ENCODE results near the gene CCDC171. TPM values are rescaled to one million over a fixed set of nuclear protein-coding genes. Genes with fewer than 3 reads are reported as not detected.

CCDC171 gene
- total RNA-seq, 2 experiments from 2014 or later, result 10.4 to 18.2 TPM

- Histone ChIP-seq H3K4me2 (ENCODE audit: low read length) (no peak overlapping the region), H3K79me2 (ENCODE audit: insufficient read depth, low read depth, low read length) (no peaks in the 10 kb centered on the region), H3K9me2 (ENCODE audit: insufficient read depth, low read length) (no peaks in the 10 kb centered on the region), H2AFZ (ENCODE audit: low read length) (no peak overlapping the region), H3K4me3 (ENCODE audit: low read depth, low read length, poor library complexity, severe bottlenecking) (no peak overlapping the region), H3K36me3 (ENCODE audit: insufficient read depth, low read length) (no peaks in the 10 kb centered on the region), H4K20me1 (ENCODE audit: insufficient read depth, low read length) (no peaks in the 10 kb centered on the region), H3K4me1 (ENCODE audit: insufficient read depth, low read length, poor library complexity, severe bottlenecking) (no peaks in the 10 kb centered on the region), H3K9me3 (ENCODE audit: low read length) (no peaks in the 10 kb centered on the region), H3K27ac (ENCODE audit: low read depth, low read length, poor library complexity, severe bottlenecking) (no peak overlapping the region)
- intact Hi-C loops (cut with micrococcal nuclease; ENCODE audit: unreplicated experiment), result no loop called here
- TF ChIP-seq CTCF (conservative IDR thresholded peaks at IDR 0.05; ENCODE audit: low read length), result no peak
- TF ChIP-seq EZH2phosphoT487 (IDR thresholded peaks at IDR 0.05; ENCODE audit: borderline replicate concordance, low read depth, low read length), result no peak
- no peak for DNase-seq (ENCODE audit: low spot score)
- POLR2A ChIA-PET, result no interaction called here
- CTCF ChIA-PET (ENCODE audit: unreplicated experiment), result no interaction called here
- BruUV-seq (replicated peaks), result no TSS peak
These were observed 216.7 kb downstream of the CCDC171 start for GRCh38 chr9:15769547-15769946.

- H2AFZ ChIP-seq (ENCODE audit: low read length), result no peak overlapping the region
- no peaks in the 10 kb centered on the region for H3K4me1 ChIP-seq (ENCODE audit: insufficient read depth, low read length, poor library complexity, severe bottlenecking)
- ChIA-PET CTCF (ENCODE audit: unreplicated experiment) (no interaction called here), POLR2A (interaction anchor here (0.7 kb wide), 1 partner anchor 351 kb away, joined by 4 read pairs; no protein-coding TSS in a partner anchor)
- intact Hi-C loops (cut with micrococcal nuclease; ENCODE audit: unreplicated experiment), result no loop called here
- H3K4me2 ChIP-seq (ENCODE audit: low read length), result no peak overlapping the region
- H4K20me1 ChIP-seq (ENCODE audit: insufficient read depth, low read length), result no peaks in the 10 kb centered on the region
- H3K9me3 ChIP-seq (ENCODE audit: low read length), result no peaks in the 10 kb centered on the region
- H3K27ac ChIP-seq (ENCODE audit: low read depth, low read length, poor library complexity, severe bottlenecking), result no peak overlapping the region
- TF ChIP-seq CTCF (conservative IDR thresholded peaks at IDR 0.05; ENCODE audit: low read length), result no peak
- no peak for TF ChIP-seq EZH2phosphoT487 (IDR thresholded peaks at IDR 0.05; ENCODE audit: borderline replicate concordance, low read depth, low read length)
- no peaks in the 10 kb centered on the region for H3K9me2 ChIP-seq (ENCODE audit: insufficient read depth, low read length)
- BruUV-seq (replicated peaks), result no TSS peak
- H3K36me3 ChIP-seq (ENCODE audit: insufficient read depth, low read length), result no peaks in the 10 kb centered on the region
- no peaks in the 10 kb centered on the region for H3K79me2 ChIP-seq (ENCODE audit: insufficient read depth, low read depth, low read length)
- no peak overlapping the region for H3K4me3 ChIP-seq (ENCODE audit: low read depth, low read length, poor library complexity, severe bottlenecking)
- no peak for DNase-seq (ENCODE audit: low spot score)
These were observed 226.0 kb downstream of the CCDC171 start for GRCh38 chr9:15778861-15779260.

GRCh38 chr9:15782106-15782505 lies 229.3 kb downstream of the CCDC171 start:
- intact Hi-C loops (cut with micrococcal nuclease; ENCODE audit: unreplicated experiment), result no loop called here
- H3K36me3 ChIP-seq (ENCODE audit: insufficient read depth, low read length), result no peaks in the 10 kb centered on the region
- no peak overlapping the region for H3K4me3 ChIP-seq (ENCODE audit: low read depth, low read length, poor library complexity, severe bottlenecking)
- no peaks in the 10 kb centered on the region for H4K20me1 ChIP-seq (ENCODE audit: insufficient read depth, low read length)
- H2AFZ ChIP-seq (ENCODE audit: low read length), result no peak overlapping the region
- no peaks in the 10 kb centered on the region for H3K79me2 ChIP-seq (ENCODE audit: insufficient read depth, low read depth, low read length)
- no peak overlapping the region for H3K4me2 ChIP-seq (ENCODE audit: low read length)
- H3K9me2 ChIP-seq (ENCODE audit: insufficient read depth, low read length), result no peaks in the 10 kb centered on the region
- H3K4me1 ChIP-seq (ENCODE audit: insufficient read depth, low read length, poor library complexity, severe bottlenecking), result no peaks in the 10 kb centered on the region
- no peaks in the 10 kb centered on the region for H3K9me3 ChIP-seq (ENCODE audit: low read length)
- H3K27ac ChIP-seq (ENCODE audit: low read depth, low read length, poor library complexity, severe bottlenecking), result no peak overlapping the region
- no peak for DNase-seq (ENCODE audit: low spot score)
- CTCF ChIA-PET (ENCODE audit: unreplicated experiment), result no interaction called here
- TF ChIP-seq EZH2phosphoT487 (IDR thresholded peaks at IDR 0.05; ENCODE audit: borderline replicate concordance, low read depth, low read length) (no peak), CTCF (conservative IDR thresholded peaks at IDR 0.05; ENCODE audit: low read length) (no peak)
- BruUV-seq (replicated peaks), result no TSS peak
- POLR2A ChIA-PET, result interaction anchor here (0.5 to 1.4 kb wide), 2 partner anchors 11 to 165 kb away, joined by 4 read pairs; no protein-coding TSS in a partner anchor
